A549 (cell line): Measurements from ENCODE around the gene SINHCAF.
A peak's percentile ranks its signal among the peaks of the same experiment; 100 is the strongest.

ENCODE experiments used
- CTCF ChIP-seq: fragments of >200 bp; sonication (Bioruptor Twin); formaldehyde crosslinking; IDR thresholded peaks from 3 replicates; pipeline ENCODE4 v1.5.1; 2016
- EP300 ChIP-seq, 2 experiments: fragments of >200 bp; sonication (Bioruptor Twin); formaldehyde crosslinking; IDR thresholded peaks; 2 replicates in 1 of 2; 3 replicates in 1 of 2; pipeline ENCODE4 v1.6.1; 2016 to 2017
- PBX3 ChIP-seq: IDR thresholded peaks from 2 replicates; pipeline ENCODE4 v1.6.1; 2012
- PHF8 ChIP-seq: fragments of 200-600 bp; sonication (generic); IDR thresholded peaks from 2 replicates; pipeline ENCODE4 v1.6.1; 2016; ENCODE audit warnings: low read depth, mild to moderate bottlenecking, antibody characterized with exemption, moderate library complexity, borderline replicate concordance
- ZNF302 ChIP-seq: fragments of 250-450 bp; sonication (Bioruptor Pico); IDR thresholded peaks from 2 replicates; pipeline ENCODE4 v1.9.0; 2021; ENCODE audit warnings: inconsistent platforms, mild to moderate bottlenecking, moderate library complexity
- TF ChIP-seq, protein P1 (sequence below): IDR thresholded peaks from 2 replicates; pipeline ENCODE4 v1.6.1; 2012

- no peak for TF ChIP-seq CTCF
- TF ChIP-seq PBX3, result no peak
- TF ChIP-seq EP300 (IDR thresholded peaks at IDR 0.05), result no peak
- TF ChIP-seq, protein P1, sequence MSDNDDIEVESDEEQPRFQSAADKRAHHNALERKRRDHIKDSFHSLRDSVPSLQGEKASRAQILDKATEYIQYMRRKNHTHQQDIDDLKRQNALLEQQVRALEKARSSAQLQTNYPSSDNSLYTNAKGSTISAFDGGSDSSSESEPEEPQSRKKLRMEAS, result peak; percentile 70; the same call in 1 of the 2 replicates
- TF ChIP-seq ZNF302 (CRISPR knock-in tag), result no peak
- peak; percentile 58 for TF ChIP-seq PHF8
These were observed 1.7 kb downstream of the SINHCAF start for GRCh38 chr12:31324116-31324844.
